Activated naive CD8-positive, alpha-beta T cell treated with anti-CD3 and anti-CD28 coated beads for 36 hours (primary cell): ENCODE measurements around the gene APOL3. TPM values are rescaled to one million over a fixed set of nuclear protein-coding genes. Genes with fewer than 3 reads are reported as not detected.
"Not testable (repeated sequence)": the region's sequence is repeated elsewhere in the genome, so short reads cannot be mapped to it uniquely, and the experiment has no call there.

ENCODE experiments used
- DNase-seq: peaks from one replicate; pipeline ENCODE4 v3.0.0; 2021
- H3K27ac Mint-ChIP-seq: one replicate; pipeline ENCODE4 v1.8.0; 2022; ENCODE audit warnings: mild to moderate bottlenecking, moderate library complexity, mixed read lengths
- H3K27me3 Mint-ChIP-seq: one replicate; pipeline ENCODE4 v1.8.0; 2022; ENCODE audit warnings: mild to moderate bottlenecking, mixed read lengths
- H3K36me3 Mint-ChIP-seq: one replicate; pipeline ENCODE4 v1.8.0; 2021; ENCODE audit warnings: mild to moderate bottlenecking, mixed read lengths
- H3K4me1 Mint-ChIP-seq: one replicate; pipeline ENCODE4 v1.8.0; 2021; ENCODE audit warnings: mixed read lengths
- H3K4me3 Mint-ChIP-seq: one replicate; pipeline ENCODE4 v1.8.0; 2022; ENCODE audit warnings: mild to moderate bottlenecking, moderate library complexity, mixed read lengths
- H3K9me3 Mint-ChIP-seq: one replicate; pipeline ENCODE4 v1.8.0; 2022; ENCODE audit warnings: mixed read lengths
- total RNA-seq, 2 experiments: library from RNA; stranded (reverse); gene quantifications; one replicate each; pipeline ENCODE4 v1.2.3, GENCODE V29; 2021

APOL3 gene
- total RNA-seq, 2 experiments from 2014 or later: 55.0 to 56.3 TPM

GRCh38 chr22:36197514-36198146 lies 37.1 kb upstream of the APOL3 start:
- peak overlapping the region; percentile 79 for H3K27ac Mint-ChIP-seq
- no peaks in the 10 kb centered on the region for H3K36me3 Mint-ChIP-seq
- no peaks in the 10 kb centered on the region for H3K27me3 Mint-ChIP-seq
- peaks cover 26% of the 10 kb centered on the region for H3K4me1 Mint-ChIP-seq
- no peaks in the 10 kb centered on the region for H3K9me3 Mint-ChIP-seq
- DNase-seq: peak; percentile 46
- no peak overlapping the region for H3K4me3 Mint-ChIP-seq

DNA sequence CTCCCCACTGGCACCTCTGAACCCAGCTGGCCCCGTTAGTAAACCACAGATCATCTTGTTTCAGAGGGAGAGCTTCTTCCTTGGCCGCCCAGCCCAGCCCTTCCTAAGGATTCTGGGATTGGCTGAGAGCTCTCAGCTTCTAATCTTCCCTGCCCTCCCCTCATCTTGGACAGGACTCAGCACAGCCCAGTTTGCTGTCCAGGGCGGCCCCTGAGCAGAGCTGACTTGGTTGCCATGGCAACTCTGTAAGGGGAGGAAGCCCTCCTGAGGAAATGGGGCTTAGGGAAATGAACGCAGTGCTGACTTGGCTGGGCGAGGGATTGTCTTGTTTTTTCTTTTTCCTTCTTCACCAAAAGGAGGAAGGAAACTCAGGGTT lies 36.5 kb upstream of the APOL3 start:
- DNase-seq: no peak
- Mint-ChIP-seq H3K27ac (no peak overlapping the region), H3K36me3 (no peaks in the 10 kb centered on the region), H3K4me3 (no peak overlapping the region), H3K27me3 (no peaks in the 10 kb centered on the region), H3K9me3 (no peaks in the 10 kb centered on the region), H3K4me1 (peaks cover 26% of the 10 kb centered on the region)

DNA sequence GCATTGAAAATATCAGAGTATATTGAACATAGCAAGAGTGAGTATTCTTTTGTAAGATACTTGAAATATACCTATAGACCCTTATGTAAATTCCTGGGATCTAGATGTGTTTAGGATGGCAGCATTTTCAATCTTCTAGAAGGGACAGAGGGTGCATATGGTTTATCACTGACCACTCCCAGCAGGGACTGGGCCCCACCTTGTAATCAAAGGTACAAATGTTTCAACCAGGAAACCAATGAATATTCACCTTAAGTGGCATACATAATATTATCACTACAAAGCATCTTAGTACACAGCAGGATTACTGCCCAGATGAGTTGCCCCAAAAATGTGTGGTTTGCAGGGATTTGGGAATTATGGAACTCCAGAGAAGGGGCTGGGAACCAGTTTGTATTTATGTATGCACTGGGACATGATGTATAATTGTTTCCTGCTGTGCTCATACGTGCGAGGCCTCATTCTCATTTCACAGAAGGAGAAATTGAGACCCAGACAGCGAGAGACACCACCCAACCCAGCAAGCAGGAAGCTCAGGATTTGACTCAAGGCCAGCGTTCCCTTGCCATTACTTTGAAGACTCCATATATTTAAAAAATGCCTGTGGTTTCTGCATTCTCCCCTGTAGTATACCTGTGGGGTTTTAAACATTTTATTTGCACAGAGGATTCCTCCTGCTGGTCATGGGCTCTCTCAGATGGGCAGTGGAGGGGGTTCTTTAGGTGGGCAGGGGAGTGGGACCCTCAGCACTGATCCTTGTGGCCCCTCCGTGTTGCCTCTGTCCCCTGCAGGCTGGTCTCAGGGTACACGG lies 35.9 kb upstream of the APOL3 start:
- H3K4me1 Mint-ChIP-seq: peaks cover 26% of the 10 kb centered on the region
- no peak for DNase-seq
- H3K27me3 Mint-ChIP-seq: no peaks in the 10 kb centered on the region
- no peak overlapping the region for H3K4me3 Mint-ChIP-seq
- H3K36me3 Mint-ChIP-seq: no peaks in the 10 kb centered on the region
- H3K27ac Mint-ChIP-seq: no peak overlapping the region
- no peaks in the 10 kb centered on the region for H3K9me3 Mint-ChIP-seq

GRCh38 chr22:36194971-36195370 lies 34.4 kb upstream of the APOL3 start:
- H3K4me1 Mint-ChIP-seq: peaks cover 26% of the 10 kb centered on the region
- DNase-seq: peak; percentile 30
- no peak overlapping the region for H3K4me3 Mint-ChIP-seq
- H3K9me3 Mint-ChIP-seq: no peaks in the 10 kb centered on the region
- no peaks in the 10 kb centered on the region for H3K27me3 Mint-ChIP-seq
- no peak overlapping the region for H3K27ac Mint-ChIP-seq
- H3K36me3 Mint-ChIP-seq: no peaks in the 10 kb centered on the region

DNA sequence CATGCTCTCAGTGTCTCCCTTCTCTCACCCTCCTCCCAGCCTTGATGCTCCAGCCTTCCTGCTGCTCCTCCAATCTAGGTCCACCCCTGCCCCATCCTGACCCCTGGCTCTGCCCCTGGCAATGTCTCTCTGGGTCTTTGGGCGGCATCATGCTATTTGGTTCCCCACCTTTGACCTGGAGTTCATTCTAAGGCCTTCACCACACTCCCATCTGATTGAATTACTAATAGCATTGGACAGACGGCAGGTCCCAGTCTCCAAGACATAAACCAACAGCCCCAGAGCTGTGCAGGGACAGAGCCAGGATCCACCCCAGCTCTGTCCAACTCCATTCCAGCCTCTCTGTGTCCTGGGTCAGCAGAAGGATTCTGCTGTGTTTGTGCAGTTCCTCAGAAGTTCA lies 33.8 kb upstream of the APOL3 start:
- no peaks in the 10 kb centered on the region for H3K27me3 Mint-ChIP-seq
- DNase-seq: no peak
- H3K27ac Mint-ChIP-seq: no peak overlapping the region
- no peak overlapping the region for H3K4me3 Mint-ChIP-seq
- H3K36me3 Mint-ChIP-seq: no peaks in the 10 kb centered on the region
- peaks cover 26% of the 10 kb centered on the region for H3K4me1 Mint-ChIP-seq
- no peaks in the 10 kb centered on the region for H3K9me3 Mint-ChIP-seq

GRCh38 chr22:36193577-36193976 lies 33.0 kb upstream of the APOL3 start:
- H3K4me3 Mint-ChIP-seq: no peak overlapping the region
- H3K27ac Mint-ChIP-seq: no peak overlapping the region
- peaks cover 26% of the 10 kb centered on the region for H3K4me1 Mint-ChIP-seq
- H3K27me3 Mint-ChIP-seq: no peaks in the 10 kb centered on the region
- no peak for DNase-seq
- no peaks in the 10 kb centered on the region for H3K9me3 Mint-ChIP-seq
- no peaks in the 10 kb centered on the region for H3K36me3 Mint-ChIP-seq

DNA sequence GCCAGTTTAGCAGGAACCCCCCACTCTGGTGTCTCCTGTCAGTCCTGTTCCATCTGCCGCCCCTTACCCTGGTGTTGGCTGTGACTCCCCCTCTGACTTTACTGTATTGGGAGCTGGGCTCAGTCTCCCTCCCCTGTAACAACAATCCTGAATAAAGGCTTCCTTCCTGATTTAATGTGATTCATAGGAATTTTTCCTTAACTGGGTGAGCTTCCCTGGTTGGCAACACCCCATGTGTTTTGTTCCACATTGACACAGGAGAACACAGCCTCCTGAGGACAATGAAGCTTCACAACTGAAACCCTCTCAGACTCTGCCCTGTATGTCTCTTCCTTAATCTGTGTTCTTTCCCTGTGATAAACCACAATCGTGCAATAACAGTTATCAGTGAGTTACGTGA lies 32.6 kb upstream of the APOL3 start:
- H3K36me3 Mint-ChIP-seq: no peaks in the 10 kb centered on the region
- no peaks in the 10 kb centered on the region for H3K27me3 Mint-ChIP-seq

GRCh38 chr22:36192542-36192941 lies 32.0 kb upstream of the APOL3 start:
- no peaks in the 10 kb centered on the region for H3K36me3 Mint-ChIP-seq
- no peaks in the 10 kb centered on the region for H3K9me3 Mint-ChIP-seq
- no peaks in the 10 kb centered on the region for H3K27me3 Mint-ChIP-seq
- no peak overlapping the region for H3K27ac Mint-ChIP-seq
- peaks cover 16% of the 10 kb centered on the region for H3K4me1 Mint-ChIP-seq
- H3K4me3 Mint-ChIP-seq: no peak overlapping the region
- DNase-seq: no peak

More for the DNA sequence above, 32.6 kb upstream of the APOL3 start:
- H3K4me1 Mint-ChIP-seq: peaks cover 22% of the 10 kb centered on the region
- H3K4me3 Mint-ChIP-seq: no peak overlapping the region
- H3K27ac Mint-ChIP-seq: no peak overlapping the region
- no peaks in the 10 kb centered on the region for H3K9me3 Mint-ChIP-seq
- no peak for DNase-seq

DNA sequence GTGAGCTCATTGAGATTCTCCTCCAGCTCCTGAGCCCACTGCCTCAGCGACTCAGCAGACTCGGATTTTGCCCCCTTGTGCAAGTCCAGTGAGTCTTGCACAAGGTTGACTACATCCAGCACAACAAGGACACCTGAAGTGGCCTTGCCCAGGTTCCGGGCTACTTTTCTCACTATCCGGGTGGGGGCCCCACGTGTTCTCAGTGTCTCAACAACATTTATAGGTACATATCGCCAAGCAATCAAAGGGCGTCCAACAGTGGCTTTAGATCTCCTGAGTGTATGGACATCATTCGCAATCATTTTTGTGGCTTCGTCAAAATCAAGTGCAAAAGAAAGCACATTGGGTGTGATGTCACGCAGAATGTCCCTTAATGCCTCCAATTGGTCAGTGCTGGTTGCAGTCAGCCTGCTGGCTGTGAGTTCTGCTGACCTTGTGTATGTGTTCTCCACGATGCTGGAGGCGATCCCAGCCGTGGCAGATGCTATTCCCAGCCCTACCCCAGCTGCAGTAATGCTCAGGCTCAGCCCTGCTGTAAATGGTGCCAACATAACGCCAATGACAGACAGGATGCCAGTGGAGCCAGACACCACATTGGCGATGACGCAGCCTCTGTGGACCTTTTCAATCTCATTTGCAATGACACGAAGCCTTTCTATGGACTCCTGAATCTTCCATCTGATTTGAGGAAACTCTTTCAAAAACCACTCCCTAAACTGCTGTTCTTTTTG lies 30.7 kb upstream of the APOL3 start:
- DNase-seq: no peak
- no peaks in the 10 kb centered on the region for H3K27me3 Mint-ChIP-seq
- H3K4me3 Mint-ChIP-seq: no peak overlapping the region
- no peaks in the 10 kb centered on the region for H3K9me3 Mint-ChIP-seq
- H3K36me3 Mint-ChIP-seq: no peaks in the 10 kb centered on the region
- no peak overlapping the region for H3K27ac Mint-ChIP-seq
- H3K4me1 Mint-ChIP-seq: peaks cover 6% of the 10 kb centered on the region

DNA sequence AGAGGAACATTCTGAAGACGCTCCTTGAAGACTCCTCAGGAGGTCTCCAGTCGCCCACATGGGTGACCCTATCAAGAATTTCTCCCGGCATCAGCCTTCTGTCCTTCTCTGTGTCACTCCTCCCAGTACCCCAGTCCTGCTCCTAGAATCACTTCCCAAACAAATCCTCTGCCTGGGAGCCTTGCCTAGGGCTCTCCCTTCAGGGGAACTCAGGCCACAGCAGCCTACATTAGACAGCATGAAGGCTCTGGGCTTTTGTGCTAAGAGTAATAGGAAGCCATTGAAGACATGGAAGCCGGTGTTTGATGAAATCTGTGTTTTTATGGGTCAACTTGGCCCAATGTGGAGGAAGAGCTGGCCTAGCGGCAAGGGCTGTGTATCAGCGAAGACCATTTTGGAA lies 27.3 kb upstream of the APOL3 start:
- not testable (repeated sequence) for DNase-seq, H3K36me3 Mint-ChIP-seq, H3K27ac Mint-ChIP-seq, H3K9me3 Mint-ChIP-seq, H3K27me3 Mint-ChIP-seq, H3K4me3 Mint-ChIP-seq, H3K4me1 Mint-ChIP-seq

DNA sequence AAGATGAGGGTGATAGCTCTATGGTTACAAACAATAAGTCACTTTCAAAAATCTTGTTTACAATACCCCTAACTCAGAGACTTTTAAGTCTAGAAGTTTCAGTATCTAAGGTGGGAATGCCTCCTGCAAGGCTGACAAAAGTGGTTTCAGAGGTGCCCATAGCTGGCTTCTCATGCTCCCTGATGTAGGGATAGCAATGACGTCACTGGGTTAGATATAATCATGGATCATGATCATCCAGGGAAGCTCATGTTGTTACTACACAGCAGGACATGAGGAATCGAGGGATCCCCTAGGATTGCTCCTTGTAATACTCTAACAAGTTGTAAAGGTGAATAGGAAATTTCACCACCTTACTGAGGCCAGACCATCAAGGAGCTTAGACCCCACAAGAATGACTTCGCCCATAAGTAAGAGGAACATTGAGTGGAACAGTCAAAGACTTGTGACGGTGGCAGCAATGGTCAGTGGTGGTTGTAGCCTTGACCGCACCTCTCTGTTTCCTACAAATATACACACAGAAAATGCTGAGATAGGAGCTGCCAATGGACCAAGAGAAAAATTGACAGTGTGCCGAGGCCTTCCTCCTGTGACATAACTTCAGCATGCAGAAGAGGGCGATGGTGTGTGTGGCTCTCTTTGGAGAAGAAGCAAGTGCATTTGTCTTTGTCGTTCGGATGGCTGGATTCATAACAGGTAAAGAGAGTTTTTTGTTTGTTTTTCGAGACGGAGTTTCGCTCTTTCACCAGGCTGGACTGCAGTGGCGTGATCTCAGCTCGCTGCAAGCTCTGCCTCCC lies 25.5 kb upstream of the APOL3 start:
- no peaks in the 10 kb centered on the region for H3K9me3 Mint-ChIP-seq
- H3K36me3 Mint-ChIP-seq: no peaks in the 10 kb centered on the region
- DNase-seq: no peak
- H3K27me3 Mint-ChIP-seq: no peaks in the 10 kb centered on the region
- no peak overlapping the region for H3K27ac Mint-ChIP-seq
- no peaks in the 10 kb centered on the region for H3K4me1 Mint-ChIP-seq
- H3K4me3 Mint-ChIP-seq: no peak overlapping the region

- Mint-ChIP-seq H3K9me3 (no peaks in the 10 kb centered on the region), H3K4me1 (peaks cover 7% of the 10 kb centered on the region), H3K27ac (no peak overlapping the region), H3K36me3 (no peaks in the 10 kb centered on the region), H3K4me3 (no peak overlapping the region), H3K27me3 (no peaks in the 10 kb centered on the region)
- no peak for DNase-seq
Observed at GRCh38 chr22:36184433-36185025, 24.0 kb upstream of the APOL3 start.

DNA sequence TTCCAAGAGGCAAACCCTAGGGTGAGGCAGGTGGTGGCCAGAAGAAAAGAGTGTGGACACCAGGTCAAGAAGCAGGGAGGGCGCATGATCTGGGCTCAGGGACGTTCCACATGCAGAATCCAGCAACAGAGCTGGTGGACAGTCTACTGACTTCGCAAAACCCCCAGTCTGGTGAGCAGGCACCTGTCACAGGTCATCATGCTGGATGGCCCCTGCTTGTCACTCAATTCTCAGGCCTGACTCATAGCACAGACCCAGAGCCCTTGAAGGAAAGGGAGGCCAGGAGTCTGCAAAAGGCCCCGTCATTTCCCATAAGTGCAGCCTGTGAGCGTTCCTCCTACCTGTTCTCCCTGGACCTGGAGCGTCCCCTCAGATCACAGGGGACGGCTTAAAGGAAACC lies 22.9 kb upstream of the APOL3 start:
- Mint-ChIP-seq H3K4me1 (peaks cover 7% of the 10 kb centered on the region), H3K36me3 (no peaks in the 10 kb centered on the region), H3K27me3 (no peaks in the 10 kb centered on the region), H3K4me3 (no peak overlapping the region), H3K9me3 (no peaks in the 10 kb centered on the region), H3K27ac (no peak overlapping the region)
- no peak for DNase-seq

- no peaks in the 10 kb centered on the region for H3K27me3 Mint-ChIP-seq
- no peak overlapping the region for H3K27ac Mint-ChIP-seq
- H3K36me3 Mint-ChIP-seq: no peaks in the 10 kb centered on the region
- H3K4me1 Mint-ChIP-seq: peaks cover 7% of the 10 kb centered on the region
- no peaks in the 10 kb centered on the region for H3K9me3 Mint-ChIP-seq
- no peak for DNase-seq
- H3K4me3 Mint-ChIP-seq: no peak overlapping the region
Observed at GRCh38 chr22:36182857-36183256, 22.3 kb upstream of the APOL3 start.
